Neural crest cell (in vitro differentiated cells): ENCODE measurements around the gene MICAL2. TPM values are rescaled to one million over a fixed set of nuclear protein-coding genes. Genes with fewer than 3 reads are reported as not detected.

Experiments
- DNase-seq: peaks from one replicate; pipeline ENCODE4 v3.0.0; 2021; ENCODE audit warnings: low read depth, mixed read lengths, low spot score
- H3K27ac Mint-ChIP-seq: one replicate; pipeline ENCODE4 v1.8.0; 2021; ENCODE audit warnings: mild to moderate bottlenecking, mixed read lengths; ENCODE audit not compliant: unreplicated experiment
- H3K27me3 Mint-ChIP-seq: 2 replicates; pipeline ENCODE4 v1.8.0; 2021; ENCODE audit warnings: low read depth, mild to moderate bottlenecking, mixed read lengths
- H3K36me3 Mint-ChIP-seq: 2 replicates; pipeline ENCODE4 v1.8.0; 2021; ENCODE audit warnings: low read depth, mild to moderate bottlenecking, mixed read lengths
- H3K4me1 Mint-ChIP-seq: 2 replicates; pipeline ENCODE4 v1.8.0; 2021; ENCODE audit warnings: mixed read lengths
- H3K4me3 Mint-ChIP-seq: one replicate; pipeline ENCODE4 v1.8.0; 2021; ENCODE audit warnings: mild to moderate bottlenecking, mixed read lengths
- H3K9me3 Mint-ChIP-seq: 2 replicates; pipeline ENCODE4 v1.8.0; 2021; ENCODE audit warnings: mixed read lengths
- CTCF ChIP-seq: fragments of 200-600 bp; sonication (generic); conservative IDR thresholded peaks from 2 replicates; pipeline ENCODE4 v1.5.0; 2021; ENCODE audit warnings: antibody characterized with exemption, mild to moderate bottlenecking
- total RNA-seq: library from RNA; stranded (reverse); gene quantifications from 2 replicates; pipeline ENCODE4 v1.2.1, GENCODE V29; 2021

The MICAL2 gene
- total RNA-seq, 1 donor from 2014 or later, result 1.1 TPM

GRCh38 chr11:12090761-12091258 is 19.6 kb upstream of the MICAL2 start:
- no peaks in the 10 kb centered on the region for H3K36me3 Mint-ChIP-seq
- TF ChIP-seq CTCF, result no peak

GRCh38 chr11:12091956-12092558 is 18.3 kb upstream of the MICAL2 start:
- no peaks in the 10 kb centered on the region for H3K27me3 Mint-ChIP-seq
- peak overlapping the region; percentile 23 for H3K27ac Mint-ChIP-seq
- H3K4me1 Mint-ChIP-seq, result peaks cover 32% of the 10 kb centered on the region
- H3K36me3 Mint-ChIP-seq, result no peaks in the 10 kb centered on the region
- DNase-seq, result no peak
- no peaks in the 10 kb centered on the region for H3K9me3 Mint-ChIP-seq
- no peak overlapping the region for H3K4me3 Mint-ChIP-seq
- peak; percentile 22 for TF ChIP-seq CTCF

More at GRCh38 chr11:12090761-12091258, 19.6 kb upstream of the MICAL2 start:
- H3K9me3 Mint-ChIP-seq, result no peaks in the 10 kb centered on the region
- H3K27ac Mint-ChIP-seq, result no peak overlapping the region
- no peaks in the 10 kb centered on the region for H3K27me3 Mint-ChIP-seq
- peaks cover 45% of the 10 kb centered on the region for H3K4me1 Mint-ChIP-seq
- no peak for DNase-seq
- no peak overlapping the region for H3K4me3 Mint-ChIP-seq

- no peak overlapping the region for H3K4me3 Mint-ChIP-seq
- TF ChIP-seq CTCF, result no peak
- no peak overlapping the region for H3K27ac Mint-ChIP-seq
- no peaks in the 10 kb centered on the region for H3K36me3 Mint-ChIP-seq
- H3K9me3 Mint-ChIP-seq, result no peaks in the 10 kb centered on the region
- DNase-seq, result no peak
- no peaks in the 10 kb centered on the region for H3K27me3 Mint-ChIP-seq
- H3K4me1 Mint-ChIP-seq, result peaks cover 32% of the 10 kb centered on the region
Measured at GRCh38 chr11:12092714-12093113, 17.7 kb upstream of the MICAL2 start.

GRCh38 chr11:12094872-12095800 is 15.3 kb upstream of the MICAL2 start:
- Mint-ChIP-seq H3K36me3 (no peaks in the 10 kb centered on the region), H3K27me3 (peaks cover 5% of the 10 kb centered on the region), H3K27ac (peak overlapping the region; percentile 14), H3K9me3 (no peaks in the 10 kb centered on the region), H3K4me1 (peaks cover 19% of the 10 kb centered on the region), H3K4me3 (no peak overlapping the region)
- no peak for TF ChIP-seq CTCF
- no peak for DNase-seq

GRCh38 chr11:12097219-12097618 is 13.2 kb upstream of the MICAL2 start:
- no peaks in the 10 kb centered on the region for H3K9me3 Mint-ChIP-seq
- H3K4me3 Mint-ChIP-seq, result no peak overlapping the region
- TF ChIP-seq CTCF, result no peak
- DNase-seq, result no peak
- H3K4me1 Mint-ChIP-seq, result peaks cover 21% of the 10 kb centered on the region
- H3K36me3 Mint-ChIP-seq, result no peaks in the 10 kb centered on the region
- H3K27ac Mint-ChIP-seq, result no peak overlapping the region
- H3K27me3 Mint-ChIP-seq, result peaks cover 15% of the 10 kb centered on the region
